Activated CD4-positive, alpha-beta T cell treated with anti-CD3 and anti-CD28 coated beads, Interleukin-2, amount 10 ng/mL, durations not matched to agents 24 days and 14 days (primary cell): ENCODE measurements around the gene CKAP2L. TPM values are rescaled to one million over a fixed set of nuclear protein-coding genes. Genes with fewer than 3 reads are reported as not detected.

Experiments used
- DNase-seq: peaks from one replicate; pipeline ENCODE4 v3.0.0; 2022
- H3K27ac Mint-ChIP-seq: one replicate; pipeline ENCODE4 v1.8.0; 2022; ENCODE audit warnings: mild to moderate bottlenecking, mixed read lengths
- H3K27me3 Mint-ChIP-seq: one replicate; pipeline ENCODE4 v1.8.0; 2022; ENCODE audit warnings: mixed read lengths
- H3K36me3 Mint-ChIP-seq: one replicate; pipeline ENCODE4 v1.8.0; 2022; ENCODE audit warnings: low read depth, mild to moderate bottlenecking, mixed read lengths
- H3K4me1 Mint-ChIP-seq: one replicate; pipeline ENCODE4 v1.8.0; 2021; ENCODE audit warnings: mixed read lengths
- H3K4me3 Mint-ChIP-seq: one replicate; pipeline ENCODE4 v1.8.0; 2022; ENCODE audit warnings: mild to moderate bottlenecking, moderate library complexity, mixed read lengths
- H3K9me3 Mint-ChIP-seq: one replicate; pipeline ENCODE4 v1.8.0; 2021; ENCODE audit warnings: mixed read lengths
- intact Hi-C: fragments of 100-400 bp; cut with micrococcal nuclease; formaldehyde crosslinking; loops from one replicate; pipeline ENCODE4 v1.15.1; 2023
- total RNA-seq: library from RNA; stranded (reverse); gene quantifications from 2 replicates; pipeline ENCODE4 v1.2.3, GENCODE V29; 2022

The CKAP2L gene
- total RNA-seq, 1 donor from 2014 or later = 17.8 TPM

DNA sequence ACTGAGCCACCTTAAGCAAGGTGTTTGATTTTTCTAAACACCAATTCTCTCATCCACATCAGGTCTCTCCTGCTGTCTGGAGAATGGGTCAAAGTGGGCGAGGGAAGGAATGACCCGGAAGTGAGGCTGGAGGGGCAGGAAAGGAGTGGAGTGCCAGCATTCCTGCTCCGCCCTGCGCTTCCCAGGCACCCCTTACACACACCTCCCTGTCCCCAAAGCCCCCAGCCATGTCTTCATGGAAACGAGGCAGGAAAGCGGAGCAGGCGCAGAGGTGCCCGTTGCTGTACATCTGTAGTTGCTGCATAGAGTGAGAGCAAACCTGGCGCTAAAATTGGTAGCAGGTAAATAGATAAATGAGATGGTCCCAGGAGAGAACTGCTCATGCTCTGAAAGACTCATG is 70.8 kb downstream of the CKAP2L start:
- H3K9me3 Mint-ChIP-seq = no peaks in the 10 kb centered on the region
- H3K27me3 Mint-ChIP-seq = no peaks in the 10 kb centered on the region
- H3K36me3 Mint-ChIP-seq = no peaks in the 10 kb centered on the region
- no peak overlapping the region for H3K4me3 Mint-ChIP-seq
- H3K4me1 Mint-ChIP-seq = peaks cover 33% of the 10 kb centered on the region
- intact Hi-C loops = loop anchor here (2.0 kb wide), 3 partner anchors 33 to 109 kb away; partner anchors contain the start of gene CHCHD5
- DNase-seq = no peak
- peak overlapping the region; percentile 10 for H3K27ac Mint-ChIP-seq

DNA sequence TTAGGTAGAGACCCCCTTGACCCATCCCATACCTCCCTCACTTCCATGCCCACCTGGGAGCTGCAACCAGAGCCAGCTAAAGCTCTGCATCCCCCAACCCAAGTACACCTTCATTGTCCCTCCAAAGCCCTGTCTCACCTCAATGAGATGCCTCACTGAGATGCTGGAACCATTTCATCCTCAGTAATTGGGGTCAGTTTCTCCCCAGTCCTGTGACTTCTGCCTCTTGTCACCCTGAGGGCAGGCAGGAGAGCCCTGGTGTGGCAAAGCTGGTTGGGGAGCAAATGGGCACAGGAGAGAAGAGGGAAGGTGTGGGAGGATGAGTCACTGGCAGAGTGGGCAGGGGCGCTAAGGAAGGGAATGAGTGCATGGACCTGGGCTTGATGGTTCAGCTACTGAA is 71.5 kb downstream of the CKAP2L start:
- H3K4me3 Mint-ChIP-seq = peak overlapping the region; percentile 50
- no peaks in the 10 kb centered on the region for H3K9me3 Mint-ChIP-seq
- H3K36me3 Mint-ChIP-seq = no peaks in the 10 kb centered on the region
- H3K4me1 Mint-ChIP-seq = peaks cover 33% of the 10 kb centered on the region
- no peak for DNase-seq
- intact Hi-C loops = loop anchor here (1.0 to 2.0 kb wide), 7 partner anchors 13 to 108 kb away; partner anchors contain the start of gene CHCHD5
- peak overlapping the region; percentile 80 for H3K27ac Mint-ChIP-seq
- no peaks in the 10 kb centered on the region for H3K27me3 Mint-ChIP-seq

DNA sequence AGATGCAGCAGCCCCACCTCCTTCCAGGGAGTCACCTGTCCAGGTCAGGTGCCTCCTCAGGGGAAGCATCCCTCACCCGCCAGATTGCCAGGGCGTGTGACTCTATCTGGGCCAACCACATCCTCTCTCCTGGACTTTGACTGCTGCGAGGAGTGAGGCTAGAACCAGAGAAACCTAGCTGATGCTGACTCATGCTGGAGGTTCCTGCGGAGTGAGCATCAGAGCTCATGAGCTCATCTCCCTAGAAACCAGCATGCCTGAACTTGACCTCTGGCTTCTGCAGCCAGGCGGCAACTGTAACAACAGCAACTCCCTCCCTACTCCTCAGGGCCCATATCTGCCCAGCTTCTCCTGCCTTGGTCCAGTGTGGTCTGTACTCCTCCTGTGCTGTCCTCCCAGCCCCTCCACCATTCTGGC is 71.9 kb downstream of the CKAP2L start:
- DNase-seq = peak; percentile 90
- Mint-ChIP-seq H3K27ac (peak overlapping the region; percentile 80), H3K4me1 (peaks cover 33% of the 10 kb centered on the region), H3K9me3 (no peaks in the 10 kb centered on the region), H3K36me3 (no peaks in the 10 kb centered on the region), H3K27me3 (no peaks in the 10 kb centered on the region), H3K4me3 (peak overlapping the region; percentile 50)
- intact Hi-C loops = loop anchor here (1.0 to 2.0 kb wide), 7 partner anchors 14 to 108 kb away; partner anchors contain the start of gene CHCHD5

DNA sequence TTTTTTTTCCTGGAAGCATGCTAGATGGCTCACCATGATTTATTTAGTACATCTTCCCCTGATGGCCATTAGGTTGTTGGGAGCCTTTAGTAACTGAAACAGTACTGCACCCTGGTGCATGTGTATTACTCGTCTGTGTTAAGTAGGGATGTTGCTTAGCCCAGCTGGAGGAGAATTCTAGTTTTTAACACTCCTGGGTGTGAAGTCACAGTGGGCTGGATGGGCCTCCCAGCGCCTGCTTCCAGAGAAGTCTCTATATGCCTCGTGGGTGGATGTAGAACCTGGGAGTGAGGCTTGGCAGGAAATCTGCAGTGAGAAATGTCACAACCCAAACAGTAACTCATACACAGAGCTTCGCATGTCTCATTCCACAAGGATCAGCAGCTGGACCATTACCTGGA is 72.5 kb downstream of the CKAP2L start:
- Mint-ChIP-seq H3K4me1 (peaks cover 32% of the 10 kb centered on the region), H3K36me3 (no peaks in the 10 kb centered on the region), H3K27ac (peak overlapping the region; percentile 80), H3K9me3 (no peaks in the 10 kb centered on the region), H3K27me3 (no peaks in the 10 kb centered on the region), H3K4me3 (peak overlapping the region; percentile 2)
- DNase-seq = no peak
- intact Hi-C loops = loop anchor here (1.0 to 2.0 kb wide), 7 partner anchors 14 to 107 kb away; partner anchors contain the start of gene CHCHD5

DNA sequence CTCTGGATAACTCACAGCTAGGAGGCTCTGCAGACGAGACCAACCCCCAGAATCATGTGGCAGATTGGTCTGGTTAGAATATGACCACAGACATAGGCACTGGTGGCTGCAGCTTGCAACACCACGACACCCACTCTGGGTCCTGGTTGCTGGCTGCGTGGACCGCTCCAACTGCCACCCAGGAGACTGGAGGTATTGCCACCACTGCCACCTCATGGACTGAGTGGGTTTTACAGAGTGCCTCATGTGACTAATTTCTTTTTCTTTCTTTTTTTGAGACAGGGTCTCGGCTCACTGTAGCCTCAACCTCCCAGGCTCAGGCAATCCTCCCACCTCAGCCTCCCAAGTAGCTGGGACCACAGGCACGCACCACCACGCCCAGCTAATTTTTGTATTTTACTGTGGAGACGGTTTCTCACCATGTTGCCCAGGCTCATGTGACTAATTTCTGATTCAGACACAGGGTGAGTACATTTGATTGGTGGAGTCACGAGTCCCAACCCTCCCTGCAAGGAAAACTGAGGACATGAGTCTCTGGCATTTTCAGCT is 73.5 kb downstream of the CKAP2L start:
- no peaks in the 10 kb centered on the region for H3K36me3 Mint-ChIP-seq
- intact Hi-C loops = no loop called here
- H3K27ac Mint-ChIP-seq = peak overlapping the region; percentile 84
- DNase-seq = peak; percentile 90
- H3K4me3 Mint-ChIP-seq = peak overlapping the region; percentile 50
- no peaks in the 10 kb centered on the region for H3K9me3 Mint-ChIP-seq
- H3K27me3 Mint-ChIP-seq = no peaks in the 10 kb centered on the region
- peaks cover 35% of the 10 kb centered on the region for H3K4me1 Mint-ChIP-seq

DNA sequence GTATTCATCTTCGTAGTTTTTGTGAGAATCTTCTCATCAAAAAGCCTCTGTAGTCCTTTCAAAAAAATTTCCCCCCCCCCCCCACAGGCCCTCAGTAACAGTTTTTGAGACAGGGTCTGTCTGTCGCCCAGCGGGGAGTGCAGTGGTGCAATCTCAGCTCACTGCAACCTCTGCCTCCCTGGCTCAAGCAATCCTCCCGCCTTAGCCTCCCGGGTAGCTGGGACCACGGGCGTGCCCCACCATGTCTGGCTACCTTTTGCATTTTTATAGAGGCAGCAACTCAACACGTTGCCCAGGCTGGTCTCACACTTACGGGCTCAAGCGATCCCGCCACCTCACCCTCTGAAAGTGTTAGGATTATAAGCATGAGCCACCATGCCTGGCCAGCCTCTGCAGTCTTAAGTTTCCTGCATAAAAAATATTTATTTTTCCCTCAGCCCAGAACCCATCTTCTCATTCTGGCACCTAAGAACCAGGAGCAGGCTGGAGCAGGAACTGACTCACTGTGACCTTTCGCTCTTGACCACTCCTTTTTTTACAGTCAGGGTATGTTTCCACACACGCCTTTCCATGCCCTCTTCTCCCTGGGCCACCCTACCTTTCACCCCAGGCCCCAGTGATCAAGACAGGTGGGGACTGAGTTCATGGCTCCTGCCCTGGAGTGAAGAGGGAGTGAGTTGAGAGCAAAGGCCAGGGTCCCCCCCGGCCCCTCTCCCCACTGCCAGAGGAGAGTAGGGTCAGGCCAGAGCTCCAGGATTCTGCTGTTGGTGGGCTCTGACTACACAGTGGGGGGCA is 76.1 kb downstream of the CKAP2L start:
- Mint-ChIP-seq H3K4me1 (peaks cover 46% of the 10 kb centered on the region), H3K9me3 (no peaks in the 10 kb centered on the region), H3K27me3 (no peaks in the 10 kb centered on the region), H3K4me3 (no peak overlapping the region), H3K36me3 (no peaks in the 10 kb centered on the region), H3K27ac (no peak overlapping the region)
- intact Hi-C loops = no loop called here
- DNase-seq = no peak

DNA sequence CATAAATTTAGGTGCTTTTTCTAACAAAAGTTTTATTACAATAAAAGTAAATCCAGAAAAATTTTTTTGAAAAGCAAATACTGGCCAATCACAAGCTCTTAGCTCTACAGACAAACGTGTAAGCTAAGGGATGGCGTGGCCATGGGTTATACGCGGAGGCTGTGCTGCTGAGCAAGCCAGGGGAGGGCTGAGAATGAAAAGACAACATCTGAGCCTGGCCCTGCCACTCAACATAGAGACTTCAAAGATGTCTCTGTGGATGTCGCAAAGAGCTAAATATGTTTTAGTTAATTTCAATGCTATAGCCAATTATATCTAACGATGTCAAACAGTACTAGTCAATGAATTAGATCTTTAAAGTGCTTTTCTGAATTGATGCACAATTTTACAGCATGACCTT is 76.9 kb downstream of the CKAP2L start:
- Mint-ChIP-seq H3K4me3 (no peak overlapping the region), H3K27ac (no peak overlapping the region), H3K36me3 (no peaks in the 10 kb centered on the region), H3K4me1 (peaks cover 38% of the 10 kb centered on the region), H3K9me3 (no peaks in the 10 kb centered on the region), H3K27me3 (no peaks in the 10 kb centered on the region)
- intact Hi-C loops = no loop called here
- no peak for DNase-seq

Other genes starting within 250 kb of the CKAP2L start
- gene POLR1B, start 222.1 kb downstream of the CKAP2L start, total RNA-seq = 71.9 and 84.5 TPM in 2 replicates
- gene CHCHD5, start 180.0 kb downstream of the CKAP2L start, total RNA-seq = 36.4 and 37.6 TPM in 2 replicates
- 180 and 182 TPM in 2 replicates for gene SLC20A1, start 118.7 kb downstream of the CKAP2L start, total RNA-seq
- gene NT5DC4, start 43.6 kb downstream of the CKAP2L start, total RNA-seq = 0.24 TPM in 1 of 2 replicates, not detected in the other
- 9.4 and 10.2 TPM in 2 replicates for gene IL1A, start 19.9 kb upstream of the CKAP2L start, total RNA-seq
- gene IL1B, start 72.2 kb upstream of the CKAP2L start, total RNA-seq = 0.33 and 0.92 TPM in 2 replicates
- not detected in 2 replicates for gene IL37, start 146.6 kb upstream of the CKAP2L start, total RNA-seq
- not detected in 2 replicates for gene IL36G, start 213.4 kb upstream of the CKAP2L start, total RNA-seq
- gene IL36A, start 240.8 kb upstream of the CKAP2L start, total RNA-seq = 0.23 TPM in 1 of 2 replicates, not detected in the other